ENCODE measurements around the gene SESTD1.
"Not testable (repeated sequence)": the region's sequence is repeated elsewhere in the genome, so short reads cannot be mapped to it uniquely, and the experiment has no call there.

The SESTD1 gene

DNA sequence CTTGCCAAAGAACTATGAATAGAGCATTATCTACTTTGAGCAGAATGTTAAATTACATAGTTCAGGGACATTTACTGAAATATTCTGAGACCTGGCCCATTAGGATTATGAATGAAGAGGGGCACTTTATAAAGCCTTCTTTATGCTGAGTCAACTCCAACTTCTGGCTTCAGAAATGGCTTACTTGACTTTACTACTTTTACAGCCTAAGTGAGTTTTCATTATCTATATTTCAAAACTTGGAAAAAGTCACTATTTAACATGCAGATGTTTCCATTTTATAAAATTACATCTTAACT lies 37.7 kb downstream of the SESTD1 start:
- H3K4me1 ChIP-seq (ENCODE audit: control insufficient read depth, insufficient read depth, low read length): no peaks in the 10 kb centered on the region
- no peaks in the 10 kb centered on the region for H3K36me3 ChIP-seq (ENCODE audit: control insufficient read depth, insufficient read depth, low read length)
- no peak overlapping the region for H3K9ac ChIP-seq (ENCODE audit: low read length)
- H3K4me3 ChIP-seq (ENCODE audit: low read length): no peak overlapping the region
- no peaks in the 10 kb centered on the region for H3K27me3 ChIP-seq (ENCODE audit: control insufficient read depth, insufficient read depth, low read length)
- H3K9me3 ChIP-seq (ENCODE audit: control insufficient read depth, low read length): no peaks in the 10 kb centered on the region

DNA sequence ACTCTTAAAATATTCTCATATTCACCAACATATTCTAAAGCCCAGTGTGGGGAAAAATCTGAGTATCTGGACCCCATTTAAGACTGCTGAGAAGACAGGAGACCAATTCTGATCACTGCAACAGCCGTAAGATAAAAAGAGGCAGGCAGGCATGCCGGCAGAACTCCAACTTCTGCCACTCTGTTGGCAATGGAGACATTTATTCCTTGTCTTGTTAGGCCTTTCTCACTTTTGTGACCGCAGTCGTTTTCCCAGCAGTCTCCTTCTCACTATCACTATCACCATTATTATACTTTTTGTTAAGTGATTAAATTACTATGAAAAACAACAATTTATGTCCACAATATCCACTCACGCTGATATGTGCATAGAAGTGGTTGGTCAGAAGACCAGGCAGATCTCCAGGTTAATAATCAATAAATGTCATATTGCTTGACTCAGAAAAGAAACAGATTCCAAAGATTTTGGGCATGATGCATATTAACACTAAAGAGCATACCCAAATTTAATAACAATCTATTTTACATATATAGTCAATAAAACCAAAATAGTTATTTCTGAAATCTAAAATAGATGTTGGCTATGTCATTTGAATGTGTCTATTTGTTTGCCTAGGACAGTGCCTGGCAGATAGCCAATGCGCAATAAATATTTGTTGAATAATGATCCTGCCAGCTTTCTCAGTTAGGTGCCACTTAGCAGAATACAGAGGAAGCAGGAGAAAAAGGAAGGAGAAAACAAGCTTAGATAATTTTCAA lies 38.2 kb downstream of the SESTD1 start:
- no peaks in the 10 kb centered on the region for H3K4me1 ChIP-seq (ENCODE audit: control insufficient read depth, insufficient read depth, low read length)
- H3K27me3 ChIP-seq (ENCODE audit: control insufficient read depth, insufficient read depth, low read length): no peaks in the 10 kb centered on the region
- no peaks in the 10 kb centered on the region for H3K9me3 ChIP-seq (ENCODE audit: control insufficient read depth, low read length)
- H3K36me3 ChIP-seq (ENCODE audit: control insufficient read depth, insufficient read depth, low read length): no peaks in the 10 kb centered on the region
- H3K4me3 ChIP-seq (ENCODE audit: low read length): no peak overlapping the region
- no peak overlapping the region for H3K9ac ChIP-seq (ENCODE audit: low read length)

DNA sequence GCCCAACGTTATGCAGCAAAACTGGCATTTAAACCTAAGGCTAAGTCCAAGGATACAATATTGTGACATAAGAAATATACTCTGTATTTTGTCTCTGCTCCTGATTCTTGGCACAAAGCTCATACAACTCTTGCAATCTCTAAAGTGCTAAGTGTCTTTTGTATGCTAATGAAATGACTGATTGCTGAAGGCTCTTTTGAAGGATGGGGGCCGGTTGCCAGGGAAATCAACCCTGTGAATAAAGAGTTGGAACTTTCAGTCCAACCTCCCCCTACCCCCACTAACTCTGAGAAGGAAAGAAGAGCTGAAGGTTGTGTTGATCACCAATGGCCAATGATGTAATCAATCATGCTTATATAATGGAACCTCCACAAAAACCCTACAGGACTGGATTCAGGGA lies 40.3 kb downstream of the SESTD1 start:
- Histone ChIP-seq H3K4me3 (ENCODE audit: low read length) (no peak overlapping the region), H3K9me3 (ENCODE audit: control insufficient read depth, low read length) (no peaks in the 10 kb centered on the region), H3K36me3 (ENCODE audit: control insufficient read depth, insufficient read depth, low read length) (no peaks in the 10 kb centered on the region), H3K4me1 (ENCODE audit: control insufficient read depth, insufficient read depth, low read length) (no peaks in the 10 kb centered on the region), H3K27me3 (ENCODE audit: control insufficient read depth, insufficient read depth, low read length) (no peaks in the 10 kb centered on the region), H3K9ac (ENCODE audit: low read length) (no peak overlapping the region)

- H3K27me3 ChIP-seq (ENCODE audit: control insufficient read depth, insufficient read depth, low read length): no peaks in the 10 kb centered on the region
- H3K36me3 ChIP-seq (ENCODE audit: control insufficient read depth, insufficient read depth, low read length): no peaks in the 10 kb centered on the region
- H3K4me3 ChIP-seq (ENCODE audit: low read length): no peak overlapping the region
- no peak overlapping the region for H3K9ac ChIP-seq (ENCODE audit: low read length)
- no peaks in the 10 kb centered on the region for H3K4me1 ChIP-seq (ENCODE audit: control insufficient read depth, insufficient read depth, low read length)
- no peaks in the 10 kb centered on the region for H3K9me3 ChIP-seq (ENCODE audit: control insufficient read depth, low read length)
These were observed 42.6 kb downstream of the SESTD1 start for GRCh38 chr2:179222076-179222475.

GRCh38 chr2:179218848-179219594 lies 45.6 kb downstream of the SESTD1 start:
- no peaks in the 10 kb centered on the region for H3K9me3 ChIP-seq (ENCODE audit: control insufficient read depth, low read length)
- no peaks in the 10 kb centered on the region for H3K4me1 ChIP-seq (ENCODE audit: control insufficient read depth, insufficient read depth, low read length)
- H3K36me3 ChIP-seq (ENCODE audit: control insufficient read depth, insufficient read depth, low read length): no peaks in the 10 kb centered on the region
- H3K4me3 ChIP-seq (ENCODE audit: low read length): no peak overlapping the region
- H3K27me3 ChIP-seq (ENCODE audit: control insufficient read depth, insufficient read depth, low read length): no peaks in the 10 kb centered on the region
- no peak overlapping the region for H3K9ac ChIP-seq (ENCODE audit: low read length)

- not testable (repeated sequence) for H3K4me1 ChIP-seq (ENCODE audit: control insufficient read depth, insufficient read depth, low read length); H3K36me3 ChIP-seq (ENCODE audit: control insufficient read depth, insufficient read depth, low read length); H3K4me3 ChIP-seq (ENCODE audit: low read length); H3K9me3 ChIP-seq (ENCODE audit: control insufficient read depth, low read length); H3K27me3 ChIP-seq (ENCODE audit: control insufficient read depth, insufficient read depth, low read length); H3K9ac ChIP-seq (ENCODE audit: low read length)
These were observed 50.0 kb downstream of the SESTD1 start for GRCh38 chr2:179214671-179215070.

GRCh38 chr2:179211355-179211754 lies 53.3 kb downstream of the SESTD1 start:
- Histone ChIP-seq H3K4me1 (ENCODE audit: control insufficient read depth, insufficient read depth, low read length) (no peaks in the 10 kb centered on the region), H3K36me3 (ENCODE audit: control insufficient read depth, insufficient read depth, low read length) (no peaks in the 10 kb centered on the region), H3K9me3 (ENCODE audit: control insufficient read depth, low read length) (no peaks in the 10 kb centered on the region), H3K27me3 (ENCODE audit: control insufficient read depth, insufficient read depth, low read length) (no peaks in the 10 kb centered on the region), H3K9ac (ENCODE audit: low read length) (no peak overlapping the region), H3K4me3 (ENCODE audit: low read length) (no peak overlapping the region)

DNA sequence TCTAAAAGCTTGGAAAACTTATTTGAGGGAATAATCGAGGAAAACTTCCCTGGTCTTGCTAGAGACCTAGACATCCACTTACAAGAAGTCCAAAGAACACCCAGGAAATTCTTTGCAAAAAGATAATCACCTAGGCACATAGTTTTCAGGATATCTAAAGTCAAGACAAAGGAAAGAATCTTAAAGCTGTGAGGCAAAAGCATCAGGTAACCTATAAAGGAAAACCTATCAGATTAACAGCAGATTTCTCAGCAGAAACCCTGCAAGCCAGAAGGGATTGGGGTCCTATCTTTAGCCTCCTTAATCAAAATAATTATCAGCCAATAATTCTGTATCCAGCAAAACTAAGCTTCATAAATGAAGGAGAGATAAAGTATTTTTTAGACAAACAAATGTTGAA lies 56.4 kb downstream of the SESTD1 start:
- H3K9me3 ChIP-seq (ENCODE audit: control insufficient read depth, low read length): not testable (repeated sequence)

DNA sequence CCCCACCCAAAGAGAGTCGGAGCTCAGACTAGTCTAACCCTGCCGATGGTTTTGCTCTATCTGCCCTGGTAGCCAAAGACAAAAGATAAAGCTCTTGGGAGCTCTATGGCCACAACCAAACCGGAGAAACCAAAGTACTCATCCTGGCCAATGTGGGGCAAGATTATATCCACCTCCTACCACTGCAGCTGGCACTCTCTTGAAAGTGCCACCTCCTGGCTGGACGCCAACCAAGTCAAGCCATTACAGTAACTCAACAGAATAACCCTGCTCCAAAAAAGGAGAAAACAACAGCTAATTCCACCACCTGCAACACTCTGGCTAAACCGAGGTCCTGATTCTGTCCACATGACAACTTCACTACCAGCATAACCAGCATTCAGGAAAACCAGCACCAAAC lies 57.6 kb downstream of the SESTD1 start:
- Histone ChIP-seq H3K4me3 (ENCODE audit: low read length) (no peak overlapping the region), H3K36me3 (ENCODE audit: control insufficient read depth, insufficient read depth, low read length) (no peaks in the 10 kb centered on the region), H3K9me3 (ENCODE audit: control insufficient read depth, low read length) (no peaks in the 10 kb centered on the region), H3K4me1 (ENCODE audit: control insufficient read depth, insufficient read depth, low read length) (no peaks in the 10 kb centered on the region), H3K27me3 (ENCODE audit: control insufficient read depth, insufficient read depth, low read length) (no peaks in the 10 kb centered on the region), H3K9ac (ENCODE audit: low read length) (no peak overlapping the region)

More for the DNA sequence above, 56.4 kb downstream of the SESTD1 start:
- H3K27me3 ChIP-seq (ENCODE audit: control insufficient read depth, insufficient read depth, low read length); H3K4me3 ChIP-seq (ENCODE audit: low read length); H3K4me1 ChIP-seq (ENCODE audit: control insufficient read depth, insufficient read depth, low read length); H3K36me3 ChIP-seq (ENCODE audit: control insufficient read depth, insufficient read depth, low read length); H3K9ac ChIP-seq (ENCODE audit: low read length): not testable (repeated sequence)

DNA sequence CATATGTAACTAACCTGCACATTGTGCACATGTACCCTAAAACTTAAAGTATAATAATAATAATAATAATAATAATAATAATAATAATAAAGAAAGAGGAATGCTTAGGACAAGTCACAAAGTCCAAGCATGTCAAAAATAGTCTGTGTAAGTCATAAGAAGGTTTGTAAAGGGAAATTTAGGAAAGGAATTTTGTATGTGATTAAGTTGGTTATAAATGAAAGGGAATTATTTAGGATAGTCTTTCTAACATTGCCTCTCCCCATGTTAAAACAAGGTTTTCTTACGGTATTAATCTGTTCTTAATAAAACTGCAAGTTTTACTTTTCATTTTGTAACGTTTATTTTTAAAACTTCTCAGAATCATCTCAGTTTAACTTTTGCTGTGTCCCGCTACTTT lies 62.8 kb downstream of the SESTD1 start:
- Histone ChIP-seq H3K27me3 (ENCODE audit: control insufficient read depth, insufficient read depth, low read length) (no peaks in the 10 kb centered on the region), H3K4me1 (ENCODE audit: control insufficient read depth, insufficient read depth, low read length) (no peaks in the 10 kb centered on the region), H3K4me3 (ENCODE audit: low read length) (no peak overlapping the region), H3K36me3 (ENCODE audit: control insufficient read depth, insufficient read depth, low read length) (no peaks in the 10 kb centered on the region), H3K9ac (ENCODE audit: low read length) (no peak overlapping the region), H3K9me3 (ENCODE audit: control insufficient read depth, low read length) (no peaks in the 10 kb centered on the region)

GRCh38 chr2:179195926-179196590 lies 68.6 kb downstream of the SESTD1 start:
- H3K9ac ChIP-seq (ENCODE audit: low read length); H3K4me3 ChIP-seq (ENCODE audit: low read length); H3K9me3 ChIP-seq (ENCODE audit: control insufficient read depth, low read length): not testable (repeated sequence)

DNA sequence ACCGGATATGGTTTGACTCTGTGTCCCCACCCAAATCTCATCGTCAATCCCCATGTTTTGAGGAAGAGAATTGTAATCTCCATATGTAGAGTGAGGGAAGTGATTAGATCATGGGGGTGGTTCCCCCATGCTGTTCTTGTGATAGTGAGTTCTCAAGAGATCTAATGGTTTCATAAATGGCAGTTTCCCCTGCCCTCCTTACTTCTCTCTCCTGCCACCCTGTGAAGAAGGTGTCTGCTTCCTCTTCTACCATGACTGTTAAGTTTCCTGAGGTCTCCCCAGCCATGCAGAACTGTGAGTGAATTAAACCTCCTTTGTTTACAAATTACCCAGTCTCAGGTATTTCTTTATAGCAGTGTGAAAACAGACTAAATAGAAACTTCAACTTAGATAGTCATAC lies 69.5 kb downstream of the SESTD1 start:
- no peaks in the 10 kb centered on the region for H3K9me3 ChIP-seq (ENCODE audit: control insufficient read depth, low read length)
- no peak overlapping the region for H3K4me3 ChIP-seq (ENCODE audit: low read length)
- H3K36me3 ChIP-seq (ENCODE audit: control insufficient read depth, insufficient read depth, low read length): no peaks in the 10 kb centered on the region
- no peaks in the 10 kb centered on the region for H3K4me1 ChIP-seq (ENCODE audit: control insufficient read depth, insufficient read depth, low read length)
- no peak overlapping the region for H3K9ac ChIP-seq (ENCODE audit: low read length)
- no peaks in the 10 kb centered on the region for H3K27me3 ChIP-seq (ENCODE audit: control insufficient read depth, insufficient read depth, low read length)

More at GRCh38 chr2:179195926-179196590, 68.6 kb downstream of the SESTD1 start:
- H3K27me3 ChIP-seq (ENCODE audit: control insufficient read depth, insufficient read depth, low read length); H3K4me1 ChIP-seq (ENCODE audit: control insufficient read depth, insufficient read depth, low read length); H3K36me3 ChIP-seq (ENCODE audit: control insufficient read depth, insufficient read depth, low read length): not testable (repeated sequence)

Data from mucosa of stomach (tissue), 1 donor.